Inflammatory macrophage treated with lipopolysaccharide for 4 hours (primary cell): ENCODE data around the gene CDYL2.
A peak's percentile ranks its signal among the peaks of the same experiment; 100 is the strongest.
"Not testable (repeated sequence)": the region's sequence is repeated elsewhere in the genome, so short reads cannot be mapped to it uniquely, and the experiment has no call there.

Source experiments
- DNase-seq: peaks from one replicate; pipeline ENCODE4 v3.0.0-alpha.2; 2020

Gene CDYL2

GRCh38 chr16:80806927-80807340 is 2.5 kb upstream of the CDYL2 start:
- DNase-seq: peak; percentile 80

GRCh38 chr16:80806289-80806688 is 1.9 kb upstream of the CDYL2 start:
- DNase-seq: no peak

DNA sequence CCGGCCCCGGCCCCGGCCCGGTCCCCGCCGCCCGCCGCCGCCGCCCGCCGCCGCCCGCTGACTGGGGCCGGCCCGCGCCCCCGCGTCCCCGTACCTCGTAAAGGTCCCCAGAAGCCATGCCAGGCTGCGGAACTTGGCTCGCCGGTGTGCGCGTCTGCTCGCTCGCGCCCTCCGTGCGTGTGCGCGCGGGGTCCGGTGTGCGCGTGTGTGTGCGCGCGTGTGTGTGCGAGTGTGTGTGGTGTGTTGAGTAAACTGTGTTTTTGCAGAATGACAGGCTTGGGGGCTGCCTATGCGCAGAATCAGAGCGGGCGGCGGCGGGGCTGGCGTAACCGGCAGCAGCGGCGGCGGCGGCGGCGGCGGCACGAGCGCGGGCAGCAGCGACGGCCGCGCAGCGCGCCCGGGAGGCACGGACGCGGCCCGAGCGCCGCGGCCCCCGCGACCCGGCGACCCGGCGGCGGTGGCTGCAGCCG is 307 bp downstream of the CDYL2 start:
- DNase-seq: peak; percentile 64

- peak; percentile 58 for DNase-seq
Observed at GRCh38 chr16:80803339-80804055, 901 bp downstream of the CDYL2 start.

DNA sequence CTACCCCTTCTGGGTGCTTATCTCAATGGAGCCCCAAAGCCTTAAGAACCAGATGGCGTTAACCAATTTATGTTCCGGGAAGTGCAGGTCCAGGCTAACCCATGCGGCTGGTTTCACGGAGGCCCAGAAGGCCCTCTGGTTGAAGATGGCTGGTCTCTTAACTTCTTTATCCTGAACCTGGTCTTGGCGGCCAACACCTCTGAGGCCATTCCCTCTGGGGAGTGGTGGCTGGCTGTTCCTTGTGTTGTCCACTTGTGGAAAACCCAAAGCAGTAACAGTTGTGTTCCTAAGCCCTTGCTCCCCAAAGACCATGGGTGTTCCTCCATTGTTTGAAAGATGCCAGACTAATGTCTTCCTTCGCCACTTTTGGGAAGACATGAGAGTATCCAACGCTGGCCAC is 1.5 kb downstream of the CDYL2 start:
- DNase-seq: no peak

DNA sequence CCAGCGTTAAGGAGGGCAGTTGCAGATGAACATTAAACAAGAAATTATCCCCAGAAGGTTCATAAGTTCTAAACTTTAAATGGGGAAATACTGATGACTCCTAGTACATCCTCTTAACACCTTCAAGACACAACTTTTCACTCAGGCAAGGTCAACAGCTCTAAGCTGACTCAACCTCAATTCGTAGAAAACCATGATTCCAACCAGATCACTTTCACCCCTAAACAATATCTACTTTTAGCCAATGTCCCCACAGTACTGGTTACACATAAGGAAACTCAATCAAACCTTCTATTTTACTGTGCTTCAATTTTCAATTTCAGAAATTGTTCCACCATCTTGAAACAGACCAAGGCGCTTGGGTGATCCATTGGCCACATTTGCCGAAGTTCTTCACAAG is 2.3 kb downstream of the CDYL2 start:
- no peak for DNase-seq

GRCh38 chr16:80794071-80794470 is 10.3 kb downstream of the CDYL2 start:
- DNase-seq: no peak

- DNase-seq: no peak
Observed at GRCh38 chr16:80792031-80792430, 12.4 kb downstream of the CDYL2 start.

DNA sequence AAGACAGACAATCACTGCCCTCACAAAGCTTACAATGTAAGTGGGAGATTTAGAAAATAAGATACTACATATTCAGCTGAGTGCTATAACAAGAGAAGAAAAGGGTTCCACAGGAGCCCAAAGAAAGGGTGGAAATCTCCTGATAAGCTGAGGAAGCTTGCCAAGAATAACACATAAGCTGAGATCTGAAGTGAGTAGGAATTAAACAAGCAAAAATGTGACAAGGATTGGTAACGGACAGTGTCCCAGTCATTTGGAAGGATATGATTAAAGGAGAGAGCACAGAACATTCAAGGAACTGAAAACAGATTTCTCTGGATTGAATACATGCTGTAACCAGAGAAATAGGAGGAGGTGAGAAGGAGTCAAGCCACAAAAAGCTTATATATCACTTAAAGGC is 13.0 kb downstream of the CDYL2 start:
- no peak for DNase-seq

DNA sequence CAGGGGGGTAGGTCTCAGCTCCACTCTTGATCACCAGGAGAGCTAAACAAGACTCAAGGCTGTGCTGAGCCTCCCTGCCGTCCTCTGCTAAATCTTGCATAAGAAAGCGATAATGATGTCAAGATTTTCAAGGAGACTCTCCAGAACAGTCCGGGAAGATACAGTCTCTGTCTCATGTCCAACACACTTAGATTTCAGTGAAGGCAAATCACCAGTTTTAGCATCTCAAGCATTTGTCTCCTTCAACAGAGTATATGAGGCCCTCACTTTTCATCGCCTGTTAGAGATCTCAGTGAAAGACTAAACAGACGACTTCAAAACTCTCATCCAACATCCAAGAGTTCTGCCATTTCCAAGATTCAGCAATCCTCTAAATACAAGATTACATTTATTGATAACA is 13.6 kb downstream of the CDYL2 start:
- DNase-seq: no peak

DNA sequence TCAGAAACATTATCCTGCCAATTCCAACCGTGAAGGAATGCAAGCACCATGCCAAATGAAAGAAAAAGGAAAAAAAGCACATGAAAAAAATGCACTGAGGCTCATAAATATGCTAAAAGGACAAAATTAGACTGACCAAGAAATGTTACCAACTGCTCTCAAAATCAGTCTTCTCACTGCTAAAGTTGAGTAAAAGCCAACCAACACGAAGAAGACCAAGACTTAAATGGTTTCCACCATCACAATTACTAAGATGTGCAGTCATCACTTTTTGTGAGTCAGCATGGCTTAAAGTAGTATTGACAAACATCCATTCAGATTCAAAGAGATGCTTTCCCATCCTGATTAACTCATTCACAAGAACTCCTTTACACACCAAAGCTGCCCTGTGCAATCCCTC is 16.4 kb downstream of the CDYL2 start:
- DNase-seq: no peak

GRCh38 chr16:80786561-80786960 is 17.8 kb downstream of the CDYL2 start:
- not testable (repeated sequence) for DNase-seq

DNA sequence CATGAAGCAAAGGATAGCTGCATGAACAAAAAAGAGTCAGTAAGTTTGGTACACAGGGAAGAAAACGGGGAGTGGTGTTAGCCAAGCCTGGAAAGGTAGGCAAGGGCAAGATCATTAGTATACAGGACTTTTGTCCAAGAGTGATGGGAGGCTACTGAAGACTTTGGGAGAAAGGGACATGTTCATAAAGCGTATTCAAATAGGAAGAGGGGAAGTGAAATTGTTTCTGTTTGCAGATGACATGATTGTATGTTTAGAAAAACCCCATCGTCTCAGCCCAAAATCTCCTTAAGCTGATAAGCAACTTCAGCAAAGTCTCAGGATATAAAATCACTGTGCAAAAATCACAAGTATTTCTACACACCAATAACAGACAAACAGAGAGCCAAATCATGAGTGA is 19.4 kb downstream of the CDYL2 start:
- DNase-seq: no peak

GRCh38 chr16:80778703-80779102 is 25.7 kb downstream of the CDYL2 start:
- DNase-seq: no peak

- DNase-seq: no peak
Observed at GRCh38 chr16:80776856-80777255, 27.5 kb downstream of the CDYL2 start.

GRCh38 chr16:80775450-80775849 is 28.9 kb downstream of the CDYL2 start:
- DNase-seq: no peak

GRCh38 chr16:80766798-80767197 is 37.6 kb downstream of the CDYL2 start:
- DNase-seq: no peak

- DNase-seq: peak; percentile 25
Observed at GRCh38 chr16:80759419-80760162, 44.8 kb downstream of the CDYL2 start.

DNA sequence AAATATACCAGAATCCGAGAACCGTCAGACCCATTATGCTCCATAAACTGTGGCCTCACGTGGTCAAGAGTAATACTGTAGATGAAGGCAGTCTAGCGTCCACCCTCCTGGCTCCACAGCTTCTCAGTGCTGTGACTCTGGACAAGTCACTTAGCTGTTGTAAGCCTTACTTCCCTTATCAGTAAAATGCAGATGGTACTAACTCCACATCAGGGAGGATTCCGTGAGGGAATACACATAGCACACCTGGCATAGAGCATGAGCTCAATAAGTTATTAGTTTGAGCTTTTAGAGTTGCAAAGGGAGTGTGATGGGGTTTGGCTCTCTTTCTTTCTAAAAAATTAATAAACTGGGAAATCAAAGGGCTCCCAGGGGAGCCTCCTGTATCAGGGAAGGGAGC is 49.9 kb downstream of the CDYL2 start:
- no peak for DNase-seq

DNA sequence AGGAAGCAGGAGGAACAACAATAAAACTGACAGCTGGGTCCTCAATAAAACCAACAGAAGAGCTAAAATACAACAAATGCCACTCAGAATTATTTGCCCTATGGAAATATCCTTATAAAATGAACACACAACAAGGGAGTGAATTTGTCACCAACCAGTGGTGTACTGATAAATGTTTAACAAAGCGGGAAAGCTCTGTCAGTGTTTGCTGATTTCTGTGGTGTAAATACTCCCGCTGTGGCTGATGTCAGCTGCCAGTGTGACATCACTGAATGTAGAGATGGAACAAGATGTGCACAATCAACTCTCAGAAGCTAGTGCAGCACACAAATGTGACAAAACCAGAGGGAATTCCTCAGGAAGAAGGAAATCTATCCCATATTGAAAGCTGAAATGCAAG is 51.9 kb downstream of the CDYL2 start:
- DNase-seq: no peak

GRCh38 chr16:80751167-80751566 is 53.2 kb downstream of the CDYL2 start:
- no peak for DNase-seq

- no peak for DNase-seq
Observed at GRCh38 chr16:80746231-80746630, 58.2 kb downstream of the CDYL2 start.

GRCh38 chr16:80744856-80745255 is 59.5 kb downstream of the CDYL2 start:
- no peak for DNase-seq

DNA sequence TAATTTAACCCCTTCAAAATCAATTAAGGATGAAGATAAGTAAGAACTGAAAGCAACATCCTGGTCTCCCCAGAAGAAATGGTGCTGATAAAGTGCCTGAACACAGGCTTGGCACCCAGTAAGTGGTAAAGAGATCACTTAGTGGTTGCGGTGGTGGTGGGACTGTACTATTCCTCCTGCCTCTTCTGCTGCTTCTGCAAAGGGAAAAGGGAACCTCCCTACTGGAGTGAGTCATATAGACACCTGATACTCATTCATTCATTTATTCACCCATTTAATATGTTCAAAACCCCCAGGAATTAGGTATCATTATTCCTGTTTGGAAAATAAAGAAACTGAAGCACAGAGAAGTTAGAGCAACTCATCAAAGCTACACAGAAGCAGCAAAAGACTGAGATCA is 60.6 kb downstream of the CDYL2 start:
- no peak for DNase-seq

DNA sequence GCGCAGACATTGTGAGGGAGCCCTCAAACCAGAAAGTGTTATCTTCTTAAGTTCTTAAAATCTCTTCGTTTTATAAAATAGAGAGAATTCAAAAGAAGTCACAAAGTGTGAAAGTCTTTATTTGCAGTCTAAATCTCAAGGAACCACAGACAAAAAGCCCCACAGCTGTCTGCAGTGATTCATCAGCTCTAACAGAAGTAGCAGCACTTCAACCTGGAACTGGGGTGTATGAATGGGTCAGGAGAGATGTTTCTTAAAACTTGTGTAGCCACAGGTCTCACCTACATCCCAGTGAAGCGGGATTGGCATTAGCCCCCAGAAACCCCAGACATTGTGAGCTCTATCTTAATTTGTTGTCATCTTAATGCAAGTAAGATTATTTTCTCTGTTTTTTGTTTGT is 61.1 kb downstream of the CDYL2 start:
- DNase-seq: no peak
